Trophoblast cell (in vitro differentiated cells and primary cell): ENCODE data around the gene PRKCH.
A peak's percentile ranks its signal among the peaks of the same experiment; 100 is the strongest.

Experiments used
- DNase-seq, 2 donors: peaks; one replicate each; pipeline ENCODE4 v3.0.0-alpha.2; 2016
- H2AFZ ChIP-seq: 2 replicates; pipeline ENCODE4 v1.6.1; 2013; ENCODE audit warnings: low read length, moderate library complexity, mild to moderate bottlenecking; ENCODE audit not compliant: insufficient read depth, poor library complexity
- H2AK5ac ChIP-seq: 2 replicates; pipeline ENCODE4 v1.6.1; 2013; ENCODE audit warnings: mild to moderate bottlenecking, low read length
- H2BK120ac ChIP-seq: 2 replicates; pipeline ENCODE4 v1.6.1; 2013; ENCODE audit warnings: low read length, mild to moderate bottlenecking, moderate library complexity; ENCODE audit not compliant: insufficient read depth, poor library complexity
- H2BK12ac ChIP-seq: 2 replicates; pipeline ENCODE4 v1.6.1; 2013; ENCODE audit warnings: mild to moderate bottlenecking, low read length, moderate library complexity
- H2BK5ac ChIP-seq: 2 replicates; pipeline ENCODE4 v1.6.1; 2013; ENCODE audit warnings: low read length, low read depth, moderate library complexity, mild to moderate bottlenecking; ENCODE audit not compliant: poor library complexity
- H3K14ac ChIP-seq: 2 replicates; pipeline ENCODE4 v1.6.1; 2013; ENCODE audit warnings: mild to moderate bottlenecking, low read length
- H3K18ac ChIP-seq: 2 replicates; pipeline ENCODE4 v1.6.1; 2013; ENCODE audit warnings: mild to moderate bottlenecking, low read length
- H3K23ac ChIP-seq: 2 replicates; pipeline ENCODE4 v1.6.1; 2013; ENCODE audit warnings: low read length
- H3K27ac ChIP-seq: 2 replicates; pipeline ENCODE4 v1.5.1; 2013; ENCODE audit warnings: low read depth, mild to moderate bottlenecking, inconsistent platforms, low read length, moderate library complexity
- H3K27me3 ChIP-seq: 2 replicates; pipeline ENCODE4 v1.6.1; 2013; ENCODE audit warnings: inconsistent platforms, mild to moderate bottlenecking, low read length, moderate library complexity; ENCODE audit not compliant: insufficient read depth
- H3K36me3 ChIP-seq, 2 experiments: 1 replicate in 1 of 2; 2 replicates in 1 of 2; pipeline ENCODE4 v1.6.1; 2013; ENCODE audit warnings: low read length in 2 of 2, mild to moderate bottlenecking in 2 of 2, moderate library complexity in 1 of 2; ENCODE audit not compliant: insufficient read depth in 2 of 2, control insufficient read depth in 1 of 2
- H3K4ac ChIP-seq: 2 replicates; pipeline ENCODE4 v1.6.1; 2013; ENCODE audit warnings: low read depth, mild to moderate bottlenecking, low read length, moderate library complexity
- H3K4me1 ChIP-seq, 2 experiments: 1 replicate in 1 of 2; 2 replicates in 1 of 2; pipeline ENCODE4 v1.6.1; 2013; ENCODE audit warnings: low read length in 2 of 2, mild to moderate bottlenecking in 2 of 2, moderate library complexity in 1 of 2; ENCODE audit not compliant: insufficient read depth in 2 of 2, control insufficient read depth in 1 of 2
- H3K4me2 ChIP-seq: 2 replicates; pipeline ENCODE4 v1.6.1; 2013; ENCODE audit warnings: inconsistent platforms, mild to moderate bottlenecking, low read length, moderate library complexity
- H3K4me3 ChIP-seq: 2 replicates; pipeline ENCODE4 v1.5.1; 2013; ENCODE audit warnings: mild to moderate bottlenecking, low read depth, low read length, inconsistent platforms
- H3K79me1 ChIP-seq: one replicate; pipeline ENCODE4 v1.6.1; 2013; ENCODE audit warnings: low read length
- H3K79me2 ChIP-seq: 2 replicates; pipeline ENCODE4 v1.6.1; 2013; ENCODE audit warnings: low read length, mild to moderate bottlenecking; ENCODE audit not compliant: control insufficient read depth, insufficient read depth, poor library complexity
- H3K9ac ChIP-seq: 2 replicates; pipeline ENCODE4 v1.6.1; 2013; ENCODE audit warnings: mild to moderate bottlenecking, low read length
- H3K9me3 ChIP-seq: 2 replicates; pipeline ENCODE4 v1.6.1; 2013; ENCODE audit warnings: low read depth, mild to moderate bottlenecking, control low read depth, inconsistent platforms, low read length; ENCODE audit not compliant: insufficient read depth
- H4K12ac ChIP-seq: 2 replicates; pipeline ENCODE4 v1.6.1; 2013; ENCODE audit warnings: low read depth, mild to moderate bottlenecking, low read length, moderate library complexity
- H4K8ac ChIP-seq: 2 replicates; pipeline ENCODE4 v1.6.1; 2013; ENCODE audit warnings: low read depth, mild to moderate bottlenecking, low read length, moderate library complexity
- H4K91ac ChIP-seq: one replicate; pipeline ENCODE4 v1.6.1; 2013; ENCODE audit warnings: low read depth, mild to moderate bottlenecking, low read length, moderate library complexity
- WGBS: extraction: QIAGEN DNeasy Blood & Tissue Kit; methylation state at CpG from one replicate; pipeline ENCODE4 v1.1.7; 2013; ENCODE audit warnings: missing lambda C conversion rate; ENCODE audit not compliant: insufficient read length, insufficient coverage; ENCODE audit errors: extremely low coverage; 5-methylcytosine and 5-hydroxymethylcytosine counted together

PRKCH gene

GRCh38 chr14:61498303-61498702 is 176.9 kb downstream of the PRKCH start:
- H4K91ac ChIP-seq: peak overlapping the region; percentile 42
- WGBS: no CpG with 5 or more reads among the region's 3 CpGs

GRCh38 chr14:61498811-61499210 is 177.4 kb downstream of the PRKCH start:
- Histone ChIP-seq H3K27me3 (no peaks in the 10 kb centered on the region), H3K4me2 (no peak overlapping the region), H3K9ac (no peak overlapping the region), H4K12ac (no peak overlapping the region), H3K9me3 (no peaks in the 10 kb centered on the region), H3K4me3 (no peak overlapping the region), H3K14ac (no peak overlapping the region), H4K8ac (peak overlapping the region; percentile 40), H3K18ac (no peak overlapping the region), H2BK5ac (peak overlapping the region; percentile 76), H2BK12ac (peak overlapping the region; percentile 72), H3K79me2 (peaks cover 1% of the 10 kb centered on the region), H3K4ac (peak overlapping the region; percentile 29), H3K36me3 (peaks cover 8% of the 10 kb centered on the region in 2 experiments), H3K27ac (peak overlapping the region; percentile 66), H4K91ac (peak overlapping the region; percentile 42), H3K23ac (no peak overlapping the region), H2BK120ac (peak overlapping the region; percentile 61), H2AK5ac (no peak overlapping the region), H3K79me1 (peaks cover 20% of the 10 kb centered on the region), H3K4me1 (peaks cover 8 to 17% of the 10 kb centered on the region in 2 experiments), H2AFZ (no peak overlapping the region)
- WGBS: no CpG with 5 or more reads among the region's 6 CpGs
- DNase-seq: no peak

More at GRCh38 chr14:61498303-61498702, 176.9 kb downstream of the PRKCH start:
- peak overlapping the region; percentile 11 for H2AK5ac ChIP-seq
- H3K79me2 ChIP-seq: peaks cover 1% of the 10 kb centered on the region
- H4K12ac ChIP-seq: no peak overlapping the region
- H2BK120ac ChIP-seq: peak overlapping the region; percentile 21
- H3K79me1 ChIP-seq: peaks cover 21% of the 10 kb centered on the region
- H2AFZ ChIP-seq: no peak overlapping the region
- H3K4ac ChIP-seq: no peak overlapping the region
- no peak overlapping the region for H3K9ac ChIP-seq
- H3K9me3 ChIP-seq: no peaks in the 10 kb centered on the region
- H3K4me2 ChIP-seq: no peak overlapping the region
- H3K14ac ChIP-seq: no peak overlapping the region
- peak overlapping the region; percentile 22 for H2BK5ac ChIP-seq
- H3K27me3 ChIP-seq: no peaks in the 10 kb centered on the region
- H3K18ac ChIP-seq: peak overlapping the region; percentile 22
- H3K27ac ChIP-seq: peak overlapping the region; percentile 66
- H2BK12ac ChIP-seq: peak overlapping the region; percentile 33
- peak overlapping the region; percentile 40 for H4K8ac ChIP-seq
- H3K23ac ChIP-seq: no peak overlapping the region
- DNase-seq: no peak
- peaks cover 8% of the 10 kb centered on the region in 2 experiments for H3K36me3 ChIP-seq
- H3K4me3 ChIP-seq: no peak overlapping the region
- H3K4me1 ChIP-seq: peaks cover 8 to 20% of the 10 kb centered on the region in 2 experiments

GRCh38 chr14:61499991-61500390 is 178.6 kb downstream of the PRKCH start:
- Histone ChIP-seq H3K36me3 (peaks cover 5 to 6% of the 10 kb centered on the region in 2 experiments), H2BK5ac (no peak overlapping the region), H2BK120ac (no peak overlapping the region), H3K79me1 (peaks cover 21% of the 10 kb centered on the region), H3K79me2 (peaks cover 1% of the 10 kb centered on the region), H4K91ac (no peak overlapping the region), H2AK5ac (no peak overlapping the region), H3K4me2 (no peak overlapping the region), H4K8ac (peak overlapping the region; percentile 21), H2AFZ (no peak overlapping the region), H3K4ac (no peak overlapping the region), H3K14ac (no peak overlapping the region), H3K9me3 (no peaks in the 10 kb centered on the region), H2BK12ac (peak overlapping the region; percentile 76), H3K27me3 (no peaks in the 10 kb centered on the region), H3K9ac (no peak overlapping the region), H3K4me1 (peaks cover 8 to 17% of the 10 kb centered on the region in 2 experiments), H3K18ac (peak overlapping the region; percentile 55), H3K4me3 (no peak overlapping the region), H3K23ac (no peak overlapping the region), H4K12ac (no peak overlapping the region), H3K27ac (no peak overlapping the region)
- no CpG with 5 or more reads among the region's 7 CpGs for WGBS
- DNase-seq: no peak

GRCh38 chr14:61501714-61502458 is 180.5 kb downstream of the PRKCH start:
- Histone ChIP-seq H3K18ac (no peak overlapping the region), H3K14ac (no peak overlapping the region), H3K79me2 (peaks cover 1% of the 10 kb centered on the region), H3K9ac (no peak overlapping the region), H2BK120ac (peak overlapping the region; percentile 20), H3K4ac (no peak overlapping the region), H3K27me3 (no peaks in the 10 kb centered on the region), H3K79me1 (peaks cover 35% of the 10 kb centered on the region), H4K91ac (no peak overlapping the region), H4K8ac (no peak overlapping the region), H2AK5ac (no peak overlapping the region), H3K4me2 (no peak overlapping the region), H3K36me3 (no peaks in the 10 kb centered on the region), H2BK12ac (no peak overlapping the region), H3K23ac (no peak overlapping the region), H3K4me1 (peaks cover 13 to 29% of the 10 kb centered on the region in 2 experiments), H3K9me3 (no peaks in the 10 kb centered on the region), H3K27ac (peak overlapping the region; percentile 78), H4K12ac (no peak overlapping the region), H3K4me3 (no peak overlapping the region), H2AFZ (no peak overlapping the region), H2BK5ac (no peak overlapping the region)
- WGBS: no CpG with 5 or more reads among the region's 6 CpGs
- DNase-seq: no peak
